Measurements from ENCODE around the gene C19orf81.
"Not testable (repeated sequence)": the region's sequence is repeated elsewhere in the genome, so short reads cannot be mapped to it uniquely, and the experiment has no call there.

The C19orf81 gene

GRCh38 chr19:50649433-50650391 is at the start of gene C19orf81:
Gene C19orf81 (plus strand): TSS chr19:50649445. CDS start chr19:50649445, 0 bp downstream.
- no peak for DNase-seq

GRCh38 chr19:50601407-50602088 is 47.7 kb upstream of the C19orf81 start:
- DNase-seq: no peak

GRCh38 chr19:50602089-50602422 is 47.2 kb upstream of the C19orf81 start:
- no peak for DNase-seq

GRCh38 chr19:50602496-50602895 is 46.7 kb upstream of the C19orf81 start:
- no peak for DNase-seq

GRCh38 chr19:50602935-50603334 is 46.3 kb upstream of the C19orf81 start:
- no peak for DNase-seq

GRCh38 chr19:50604264-50605073 is 44.8 kb upstream of the C19orf81 start:
- not testable (repeated sequence) for DNase-seq

- DNase-seq: not testable (repeated sequence)
These were observed 43.0 kb upstream of the C19orf81 start for GRCh38 chr19:50606059-50606836.

- no peak for DNase-seq
These were observed 41.9 kb upstream of the C19orf81 start for GRCh38 chr19:50607388-50607787.

- peak; percentile 74 for DNase-seq
These were observed 41.1 kb upstream of the C19orf81 start for GRCh38 chr19:50607874-50608785.

- not testable (repeated sequence) for DNase-seq
These were observed 36.5 kb upstream of the C19orf81 start for GRCh38 chr19:50612504-50613404.

- DNase-seq: not testable (repeated sequence)
These were observed 30.9 kb upstream of the C19orf81 start for GRCh38 chr19:50618379-50618778.

GRCh38 chr19:50619184-50619583 is 30.1 kb upstream of the C19orf81 start:
- not testable (repeated sequence) for DNase-seq

- not testable (repeated sequence) for DNase-seq
These were observed 28.8 kb upstream of the C19orf81 start for GRCh38 chr19:50620394-50620906.

GRCh38 chr19:50624949-50625600 is 24.2 kb upstream of the C19orf81 start:
- no peak for DNase-seq

- no peak for DNase-seq
These were observed 23.2 kb upstream of the C19orf81 start for GRCh38 chr19:50626011-50626410.

GRCh38 chr19:50626795-50627194 is 22.4 kb upstream of the C19orf81 start:
- no peak for DNase-seq

- DNase-seq: no peak
These were observed 21.1 kb upstream of the C19orf81 start for GRCh38 chr19:50628146-50628545.

GRCh38 chr19:50628551-50628950 is 20.7 kb upstream of the C19orf81 start:
- no peak for DNase-seq

- DNase-seq: no peak
These were observed 20.1 kb upstream of the C19orf81 start for GRCh38 chr19:50629194-50629593.
